Testis (tissue), 2 donors: ENCODE measurements around the gene DES.

ENCODE experiments used
- POLR2A ChIP-seq: fragments of 450-650 bp; IDR thresholded peaks from one replicate; pipeline ENCODE4 v1.6.1; 2017; ENCODE audit warnings: antibody characterized with exemption, mild to moderate bottlenecking, moderate library complexity
- TF ChIP-seq, protein P1 (sequence below), 3 experiments: fragments of 450-650 bp in 2 of 3; fragments of 200-600 bp in 1 of 3; sonication (generic) in 1 of 3; IDR thresholded peaks; one replicate each; pipeline ENCODE4 v1.5.1; 2016 to 2019; ENCODE audit warnings: antibody characterized with exemption in 3 of 3, mild to moderate bottlenecking in 2 of 3, moderate library complexity in 1 of 3

DNA sequence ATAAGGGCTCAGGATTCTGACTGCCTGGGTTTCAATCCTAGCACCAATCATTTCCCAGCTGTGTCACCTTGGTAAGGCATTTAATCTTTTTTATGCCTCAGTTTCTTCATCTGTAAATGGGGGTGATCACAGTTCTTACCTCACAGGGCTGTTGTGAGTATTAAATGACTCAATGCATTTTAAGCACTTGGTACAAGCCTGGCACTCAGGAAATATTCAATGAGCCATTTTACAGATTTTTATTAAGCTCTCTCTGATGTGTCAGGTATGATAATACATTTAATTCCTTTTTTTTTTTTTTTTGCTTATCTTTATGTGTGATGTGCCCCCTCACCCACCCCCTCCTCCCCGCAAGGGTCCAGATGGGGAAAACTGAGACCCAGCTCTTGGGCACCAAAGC is 28.5 kb downstream of the DES start:
- TF ChIP-seq POLR2A: no peak
- TF ChIP-seq, protein P1, sequence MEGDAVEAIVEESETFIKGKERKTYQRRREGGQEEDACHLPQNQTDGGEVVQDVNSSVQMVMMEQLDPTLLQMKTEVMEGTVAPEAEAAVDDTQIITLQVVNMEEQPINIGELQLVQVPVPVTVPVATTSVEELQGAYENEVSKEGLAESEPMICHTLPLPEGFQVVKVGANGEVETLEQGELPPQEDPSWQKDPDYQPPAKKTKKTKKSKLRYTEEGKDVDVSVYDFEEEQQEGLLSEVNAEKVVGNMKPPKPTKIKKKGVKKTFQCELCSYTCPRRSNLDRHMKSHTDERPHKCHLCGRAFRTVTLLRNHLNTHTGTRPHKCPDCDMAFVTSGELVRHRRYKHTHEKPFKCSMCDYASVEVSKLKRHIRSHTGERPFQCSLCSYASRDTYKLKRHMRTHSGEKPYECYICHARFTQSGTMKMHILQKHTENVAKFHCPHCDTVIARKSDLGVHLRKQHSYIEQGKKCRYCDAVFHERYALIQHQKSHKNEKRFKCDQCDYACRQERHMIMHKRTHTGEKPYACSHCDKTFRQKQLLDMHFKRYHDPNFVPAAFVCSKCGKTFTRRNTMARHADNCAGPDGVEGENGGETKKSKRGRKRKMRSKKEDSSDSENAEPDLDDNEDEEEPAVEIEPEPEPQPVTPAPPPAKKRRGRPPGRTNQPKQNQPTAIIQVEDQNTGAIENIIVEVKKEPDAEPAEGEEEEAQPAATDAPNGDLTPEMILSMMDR (IDR thresholded peaks at IDR 0.05): no peak
